Stimulated activated CD8-positive, alpha-beta memory T cell treated with anti-CD3 and anti-CD28 coated beads, Interleukin-12 subunit alpha, Interleukin-12 subunit beta, amount 100 ng/mL, for 4 hours (primary cell): ENCODE measurements around the gene MARCHF4.

Experiments used
- DNase-seq: peaks from one replicate; pipeline ENCODE4 v3.0.0-alpha.2; 2020; ENCODE audit warnings: low read depth

The MARCHF4 gene

GRCh38 chr2:216349366-216349765 lies 22.9 kb downstream of the MARCHF4 start:
- no peak for DNase-seq

- DNase-seq: no peak
Measured at GRCh38 chr2:216348756-216349308, 23.5 kb downstream of the MARCHF4 start.

- no peak for DNase-seq
Measured at GRCh38 chr2:216346781-216347180, 25.5 kb downstream of the MARCHF4 start.

- no peak for DNase-seq
Measured at GRCh38 chr2:216345846-216346245, 26.4 kb downstream of the MARCHF4 start.

GRCh38 chr2:216344950-216345300 lies 27.4 kb downstream of the MARCHF4 start:
- DNase-seq: no peak

GRCh38 chr2:216344206-216344949 lies 27.9 kb downstream of the MARCHF4 start:
- no peak for DNase-seq

GRCh38 chr2:216343221-216343980 lies 28.9 kb downstream of the MARCHF4 start:
- DNase-seq: no peak

- no peak for DNase-seq
Measured at GRCh38 chr2:216341121-216341520, 31.2 kb downstream of the MARCHF4 start.

- no peak for DNase-seq
Measured at GRCh38 chr2:216340280-216340631, 32.0 kb downstream of the MARCHF4 start.

GRCh38 chr2:216339456-216340279 lies 32.6 kb downstream of the MARCHF4 start:
- DNase-seq: no peak

GRCh38 chr2:216335252-216335651 lies 37.0 kb downstream of the MARCHF4 start:
- no peak for DNase-seq

- DNase-seq: no peak
Measured at GRCh38 chr2:216328347-216328746, 43.9 kb downstream of the MARCHF4 start.

- DNase-seq: no peak
Measured at GRCh38 chr2:216327447-216327935, 44.8 kb downstream of the MARCHF4 start.
